Adrenal gland (tissue), 5 donors: ENCODE data around the gene WWTR1.

Experiments
- CTCF ChIP-seq, 6 experiments: fragments of 450-650 bp in 4 of 6; fragments of 200-600 bp in 2 of 6; sonication (generic) in 1 of 6; IDR thresholded peaks; 1 replicate in 5 of 6; 2 replicates in 1 of 6; pipeline versions ENCODE4 v1.5.1 to v1.8.0; 2016 to 2021; ENCODE audit warnings: antibody characterized with exemption in 6 of 6, mild to moderate bottlenecking in 2 of 6, moderate library complexity in 1 of 6
- POLR2A ChIP-seq, 2 donors: fragments of 450-650 bp; IDR thresholded peaks; one replicate each; pipeline ENCODE4 v1.6.1; 2017; ENCODE audit warnings: antibody characterized with exemption in 2 of 2, mild to moderate bottlenecking in 2 of 2, moderate library complexity in 1 of 2
- donor health status: DM: no; HTN: no; CAD: no.

- TF ChIP-seq CTCF (IDR thresholded peaks at IDR 0.05) (no peak), POLR2A (IDR thresholded peaks at IDR 0.05) (no peak)
These were observed 43.8 kb downstream of the WWTR1 start for GRCh38 chr3:149613988-149614387.
